ENCODE measurements around the gene LONRF2. TPM values are rescaled to one million over a fixed set of nuclear protein-coding genes. Genes with fewer than 3 reads are reported as not detected.
"Not testable (repeated sequence)": the region's sequence is repeated elsewhere in the genome, so short reads cannot be mapped to it uniquely, and the experiment has no call there.

The LONRF2 gene
- total RNA-seq, 1 experiment from 2014 or later, result 1.1 TPM

DNA sequence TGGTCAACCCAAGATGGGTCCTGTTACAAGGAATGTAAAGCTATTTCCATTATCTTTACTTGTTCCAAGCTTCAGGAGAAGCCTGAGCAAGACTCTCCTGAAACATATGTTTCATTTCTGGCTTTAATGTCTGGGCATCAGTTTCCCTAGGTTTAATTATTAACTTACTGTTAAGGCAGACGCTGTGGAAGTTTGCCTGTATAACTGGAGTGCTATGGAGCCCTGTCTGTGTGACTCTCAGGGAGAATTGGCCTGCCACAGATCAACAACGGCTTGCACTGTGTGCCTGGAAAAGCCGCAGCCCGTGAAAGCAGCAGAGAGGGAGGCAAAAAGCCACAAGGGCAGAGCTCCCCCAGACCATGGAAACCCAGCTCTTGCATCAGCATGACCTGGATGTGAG lies 22.1 kb upstream of the LONRF2 start:
- H3K4me2 ChIP-seq (ENCODE audit: low read length), result no peak overlapping the region
- H3K9me2 ChIP-seq (replicated peaks; ENCODE audit: low read length), result no peaks in the 10 kb centered on the region
- H3K9ac ChIP-seq (ENCODE audit: low read length), result no peak overlapping the region
- H4K20me1 ChIP-seq (ENCODE audit: low read length), result no peaks in the 10 kb centered on the region
- no peak overlapping the region for H2AFZ ChIP-seq (ENCODE audit: low read length)
- TF ChIP-seq, protein P1, sequence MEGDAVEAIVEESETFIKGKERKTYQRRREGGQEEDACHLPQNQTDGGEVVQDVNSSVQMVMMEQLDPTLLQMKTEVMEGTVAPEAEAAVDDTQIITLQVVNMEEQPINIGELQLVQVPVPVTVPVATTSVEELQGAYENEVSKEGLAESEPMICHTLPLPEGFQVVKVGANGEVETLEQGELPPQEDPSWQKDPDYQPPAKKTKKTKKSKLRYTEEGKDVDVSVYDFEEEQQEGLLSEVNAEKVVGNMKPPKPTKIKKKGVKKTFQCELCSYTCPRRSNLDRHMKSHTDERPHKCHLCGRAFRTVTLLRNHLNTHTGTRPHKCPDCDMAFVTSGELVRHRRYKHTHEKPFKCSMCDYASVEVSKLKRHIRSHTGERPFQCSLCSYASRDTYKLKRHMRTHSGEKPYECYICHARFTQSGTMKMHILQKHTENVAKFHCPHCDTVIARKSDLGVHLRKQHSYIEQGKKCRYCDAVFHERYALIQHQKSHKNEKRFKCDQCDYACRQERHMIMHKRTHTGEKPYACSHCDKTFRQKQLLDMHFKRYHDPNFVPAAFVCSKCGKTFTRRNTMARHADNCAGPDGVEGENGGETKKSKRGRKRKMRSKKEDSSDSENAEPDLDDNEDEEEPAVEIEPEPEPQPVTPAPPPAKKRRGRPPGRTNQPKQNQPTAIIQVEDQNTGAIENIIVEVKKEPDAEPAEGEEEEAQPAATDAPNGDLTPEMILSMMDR (conservative IDR thresholded peaks at IDR 0.05; ENCODE audit: low read depth, low read length), result no peak
- TF ChIP-seq EZH2phosphoT487 (IDR thresholded peaks at IDR 0.05; ENCODE audit: borderline replicate concordance, low read length) (no peak), EZH2 (IDR thresholded peaks at IDR 0.05; ENCODE audit: low read length, unreplicated experiment) (no peak)
- intact Hi-C loops (cut with micrococcal nuclease), result no loop called here
- H3K4me1 ChIP-seq (ENCODE audit: insufficient read depth, low read length), result no peaks in the 10 kb centered on the region
- H3K36me3 ChIP-seq (ENCODE audit: low read depth, low read length), result no peaks in the 10 kb centered on the region
- BruUV-seq (replicated peaks), result no TSS peak
- H3K4me3 ChIP-seq (ENCODE audit: low read length), result no peak overlapping the region
- H3K27ac ChIP-seq (ENCODE audit: low read length), result no peak overlapping the region
- H3K9me3 ChIP-seq (ENCODE audit: low read length), result no peaks in the 10 kb centered on the region
- ChIA-PET POLR2A (ENCODE audit: unreplicated experiment) (no interaction called here), CTCF (no interaction called here)
- DNase-seq, result no peak
- 0 out of 2 replicates have a peak, but pooled peaks cover 2% of the 10 kb centered on the region for H3K27me3 ChIP-seq (ENCODE audit: low read length)
- ATAC-seq, result no peak
- no peaks in the 10 kb centered on the region for H3F3A ChIP-seq (ENCODE audit: low read length, unreplicated experiment)
- no peaks in the 10 kb centered on the region for H3K79me2 ChIP-seq (ENCODE audit: low read length)

DNA sequence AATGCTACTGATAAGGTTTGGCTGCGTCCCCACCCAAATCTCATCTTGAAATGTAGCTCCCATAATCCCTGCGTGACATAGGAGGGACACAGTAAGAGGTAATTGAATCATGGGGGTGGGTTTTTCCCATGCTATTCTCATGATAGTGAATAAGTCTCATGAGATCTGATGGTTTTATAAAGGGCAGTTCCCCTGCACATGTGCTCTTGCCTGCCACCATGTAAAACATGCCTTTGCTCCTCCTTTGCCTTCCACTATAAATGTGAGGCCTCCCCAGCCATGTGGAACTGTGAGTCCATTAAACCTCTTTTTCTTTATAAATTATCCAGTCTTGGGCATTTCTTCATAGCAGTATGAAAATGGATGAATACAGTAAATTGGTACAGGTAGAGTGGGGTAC lies 20.2 kb upstream of the LONRF2 start:
- H3K9me3 ChIP-seq (ENCODE audit: low read length); CTCF ChIA-PET; H3K27me3 ChIP-seq (ENCODE audit: low read length); H3K9ac ChIP-seq (ENCODE audit: low read length); H3K79me2 ChIP-seq (ENCODE audit: low read length); intact Hi-C loops (cut with micrococcal nuclease); BruUV-seq (replicated peaks); POLR2A ChIA-PET (ENCODE audit: unreplicated experiment); DNase-seq; ATAC-seq; H3K36me3 ChIP-seq (ENCODE audit: low read depth, low read length); H3K27ac ChIP-seq (ENCODE audit: low read length); H3K9me2 ChIP-seq (replicated peaks; ENCODE audit: low read length); H3F3A ChIP-seq (ENCODE audit: low read length, unreplicated experiment); H3K4me1 ChIP-seq (ENCODE audit: insufficient read depth, low read length); H3K4me3 ChIP-seq (ENCODE audit: low read length); H2AFZ ChIP-seq (ENCODE audit: low read length); H3K4me2 ChIP-seq (ENCODE audit: low read length); H4K20me1 ChIP-seq (ENCODE audit: low read length): not testable (repeated sequence)

DNA sequence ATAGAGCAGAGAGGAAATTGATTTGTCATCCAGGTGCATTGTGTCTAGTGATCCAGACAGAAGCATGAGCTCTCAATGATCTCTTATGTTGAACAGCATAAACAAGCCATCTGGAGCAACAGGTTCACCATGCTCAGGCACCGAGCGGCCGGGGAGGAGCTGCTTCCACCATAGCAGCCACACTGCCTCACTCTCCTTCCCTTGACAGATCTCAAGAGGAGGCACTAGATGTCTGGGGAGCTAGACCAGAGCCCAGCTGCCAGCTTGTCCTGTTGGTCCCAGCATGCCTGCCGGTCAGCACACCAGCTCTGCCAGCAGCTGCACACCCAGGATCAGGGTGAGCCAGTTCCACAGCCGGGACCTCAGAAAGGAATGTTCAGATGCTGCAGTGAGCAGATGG lies 17.5 kb upstream of the LONRF2 start:
- H2AFZ ChIP-seq (ENCODE audit: low read length), result no peak overlapping the region
- DNase-seq (no peak), ATAC-seq (no peak)
- H3K79me2 ChIP-seq (ENCODE audit: low read length), result no peaks in the 10 kb centered on the region
- H3K27ac ChIP-seq (ENCODE audit: low read length), result no peak overlapping the region
- 0 out of 2 replicates have a peak, but pooled peaks cover 2% of the 10 kb centered on the region for H3K27me3 ChIP-seq (ENCODE audit: low read length)
- H3K9me3 ChIP-seq (ENCODE audit: low read length), result no peaks in the 10 kb centered on the region
- H3K4me2 ChIP-seq (ENCODE audit: low read length), result no peak overlapping the region
- TF ChIP-seq EZH2 (IDR thresholded peaks at IDR 0.05; ENCODE audit: low read length, unreplicated experiment), result no peak
- TF ChIP-seq, protein P1 (conservative IDR thresholded peaks at IDR 0.05; ENCODE audit: low read depth, low read length), result no peak
- no peak for TF ChIP-seq EZH2phosphoT487 (IDR thresholded peaks at IDR 0.05; ENCODE audit: borderline replicate concordance, low read length)
- no peak overlapping the region for H3K4me3 ChIP-seq (ENCODE audit: low read length)
- H3K9ac ChIP-seq (ENCODE audit: low read length), result no peak overlapping the region
- H3F3A ChIP-seq (ENCODE audit: low read length, unreplicated experiment), result no peaks in the 10 kb centered on the region
- POLR2A ChIA-PET (ENCODE audit: unreplicated experiment), result interaction anchor here (0.7 kb wide), 1 partner anchor 197 kb away, joined by 3 read pairs; no protein-coding TSS in a partner anchor
- no peaks in the 10 kb centered on the region for H3K4me1 ChIP-seq (ENCODE audit: insufficient read depth, low read length)
- intact Hi-C loops (cut with micrococcal nuclease), result no loop called here
- H3K9me2 ChIP-seq (replicated peaks; ENCODE audit: low read length), result no peaks in the 10 kb centered on the region
- BruUV-seq (replicated peaks), result no TSS peak
- H3K36me3 ChIP-seq (ENCODE audit: low read depth, low read length), result no peaks in the 10 kb centered on the region
- H4K20me1 ChIP-seq (ENCODE audit: low read length), result no peaks in the 10 kb centered on the region
- CTCF ChIA-PET, result interaction anchor here (1.1 kb wide), 1 partner anchor 42 kb away, joined by 5 read pairs; no protein-coding TSS in a partner anchor
